ENCODE data around the gene CELF4. TPM values are rescaled to one million over a fixed set of nuclear protein-coding genes. Genes with fewer than 3 reads are reported as not detected.

The CELF4 gene
- total RNA-seq, 1 experiment from 2014 or later: not detected

DNA sequence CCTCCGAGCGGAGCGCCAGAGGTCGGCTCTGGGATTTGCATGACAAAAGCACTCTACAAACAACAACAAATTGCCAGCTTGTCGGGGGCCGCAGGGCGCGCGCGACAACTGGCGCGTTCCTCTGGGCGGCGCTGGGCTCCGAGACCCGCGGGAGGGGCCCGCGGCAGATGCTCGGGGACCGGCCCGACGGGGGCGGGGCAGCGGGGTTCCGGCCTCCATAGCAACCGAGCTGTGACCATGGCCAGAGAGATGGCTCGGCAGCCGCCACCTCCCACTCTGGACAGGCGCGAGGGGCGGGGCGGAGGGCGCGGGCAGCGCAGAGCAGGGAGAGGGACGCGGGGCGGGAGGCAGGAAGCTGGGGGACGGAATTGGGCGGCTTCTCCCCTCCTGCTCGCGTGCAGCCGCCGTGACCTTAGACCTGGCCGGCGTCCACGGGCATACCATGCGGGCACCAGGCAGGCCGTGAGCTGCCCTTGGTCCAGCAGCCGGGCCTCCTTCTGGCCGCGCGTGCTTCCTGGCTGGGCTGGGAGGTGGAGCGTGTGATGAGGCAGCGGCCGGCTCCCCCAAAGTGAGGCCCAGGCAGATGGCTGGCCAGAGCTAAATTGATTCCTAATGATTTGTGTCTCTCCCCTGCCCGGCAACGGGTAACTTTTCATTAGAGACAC, 171.5 kb downstream of the CELF4 start:
- in situ Hi-C loops (cut with HindIII; ENCODE audit: low pct_unique_long_range_greater_than_20kb, low sequenced_read_pairs): no loop called here
- peak; percentile 87 for DNase-seq (ENCODE audit: low read depth)

DNA sequence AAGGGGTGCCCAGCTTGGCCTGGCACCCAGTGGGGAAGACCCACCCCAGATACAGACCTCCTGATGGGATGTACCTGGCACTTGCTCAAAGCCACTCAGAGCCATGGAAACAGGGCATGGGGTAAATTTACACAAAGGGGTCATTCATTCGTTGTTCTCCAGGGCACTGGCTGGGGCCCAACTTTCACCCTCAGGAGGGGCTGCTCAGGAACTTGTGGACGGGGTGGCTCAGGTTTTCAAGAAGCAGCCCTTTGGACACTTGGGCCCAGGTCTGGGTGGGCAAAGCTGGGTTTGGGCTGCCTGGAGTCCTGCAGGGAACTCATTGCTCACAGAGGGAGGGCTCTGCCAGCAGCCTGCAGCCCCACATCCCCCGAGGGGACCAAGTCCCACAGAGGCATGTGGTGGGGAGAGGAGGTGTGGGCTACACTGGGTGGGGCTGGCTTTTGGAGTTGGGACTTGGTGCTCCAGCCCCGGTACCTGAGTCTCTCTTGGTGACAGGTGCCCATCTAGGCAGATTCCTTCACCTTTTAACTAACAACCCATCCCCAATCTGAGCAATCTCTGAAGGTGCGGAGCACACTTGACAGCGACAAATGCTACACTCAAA, 172.3 kb downstream of the CELF4 start:
- no peak for DNase-seq (ENCODE audit: low read depth)
- in situ Hi-C loops (cut with HindIII; ENCODE audit: low pct_unique_long_range_greater_than_20kb, low sequenced_read_pairs): no loop called here

DNA sequence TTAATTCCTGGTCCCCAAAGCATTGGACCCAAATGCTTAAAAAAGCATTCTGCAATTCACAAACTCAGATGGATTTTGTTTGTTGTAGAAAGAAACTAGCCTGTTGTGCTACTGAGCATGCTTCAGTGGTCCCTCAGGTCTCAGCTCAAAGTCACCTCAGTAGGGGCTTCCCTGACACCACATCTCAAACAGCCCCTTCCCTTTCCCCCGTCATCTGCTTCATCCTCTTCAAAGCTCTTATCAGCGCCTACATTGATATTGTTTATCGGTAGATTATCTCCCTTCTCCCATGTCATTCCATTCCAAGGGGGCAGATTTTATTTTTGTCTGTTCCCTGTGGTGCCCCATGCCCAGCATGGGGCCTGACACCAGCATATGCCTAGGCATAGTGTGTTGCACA, 172.9 kb downstream of the CELF4 start:
- in situ Hi-C loops (cut with HindIII; ENCODE audit: low pct_unique_long_range_greater_than_20kb, low sequenced_read_pairs): no loop called here
- no peak for DNase-seq (ENCODE audit: low read depth)

DNA sequence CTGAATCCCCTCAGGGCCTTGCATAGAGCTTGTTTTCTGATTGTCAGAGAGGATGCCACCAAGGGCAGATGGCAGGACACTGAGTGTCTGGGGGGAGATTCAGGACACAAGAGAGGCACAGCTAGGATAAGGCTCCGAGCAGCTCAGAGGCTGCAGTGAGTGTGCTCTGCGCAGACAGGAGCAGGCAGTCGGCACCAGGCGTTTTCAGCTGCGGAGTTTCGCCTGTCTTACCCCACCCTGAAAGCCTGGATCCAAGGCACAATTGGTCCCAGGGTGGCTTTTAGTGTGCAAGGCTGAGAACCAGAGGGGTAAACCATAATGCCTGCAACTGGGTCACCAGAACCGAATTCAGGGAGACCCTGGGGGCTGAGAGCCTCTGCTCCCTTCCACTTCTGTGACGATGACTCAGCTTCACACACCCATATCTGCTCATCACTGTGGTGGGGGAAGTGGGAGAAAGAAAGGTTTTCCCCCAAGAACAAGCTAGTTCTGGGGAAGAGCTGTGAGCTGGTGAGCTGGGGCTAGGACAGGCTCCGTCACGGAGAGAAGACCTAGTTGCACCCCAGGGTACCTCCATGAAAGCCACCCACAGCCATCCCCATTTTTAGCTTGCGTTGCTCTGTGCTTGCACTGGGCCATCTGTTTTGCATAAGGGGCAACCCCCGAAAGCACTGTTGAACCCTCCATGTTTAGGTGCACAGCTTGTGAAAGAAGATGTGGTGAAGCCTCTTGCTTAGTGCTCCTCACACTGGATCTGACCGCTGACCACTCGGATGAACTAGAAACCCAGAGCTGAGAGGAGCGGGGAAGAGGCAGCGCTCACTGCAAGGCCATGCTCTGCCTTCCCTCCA, 173.7 kb downstream of the CELF4 start:
- in situ Hi-C loops (cut with HindIII; ENCODE audit: low pct_unique_long_range_greater_than_20kb, low sequenced_read_pairs): no loop called here

DNA sequence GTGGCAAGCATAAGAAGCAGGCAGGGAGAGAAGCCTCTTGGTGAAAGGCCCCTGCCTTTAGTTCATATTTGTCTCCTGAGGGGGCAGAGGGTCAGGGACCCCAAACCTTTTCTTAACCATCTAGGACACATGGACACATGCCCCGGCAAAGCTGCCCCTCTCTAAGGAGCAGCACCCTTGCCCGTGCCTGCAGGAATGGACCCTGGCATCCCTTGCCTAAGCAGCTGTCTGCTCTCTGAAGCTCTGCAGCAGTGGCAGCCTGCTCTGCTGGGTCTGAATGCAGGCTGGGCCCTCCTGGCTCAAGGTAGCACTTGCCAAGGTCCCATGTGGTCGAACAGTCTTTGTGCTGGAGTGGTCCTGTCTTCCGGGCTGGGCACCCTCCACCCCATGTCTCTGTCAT, 174.4 kb downstream of the CELF4 start:
- no peak for DNase-seq (ENCODE audit: low read depth)
- in situ Hi-C loops (cut with HindIII; ENCODE audit: low pct_unique_long_range_greater_than_20kb, low sequenced_read_pairs): no loop called here

More for the DNA sequence above, 173.7 kb downstream of the CELF4 start:
- DNase-seq (ENCODE audit: low read depth): no peak

DNA sequence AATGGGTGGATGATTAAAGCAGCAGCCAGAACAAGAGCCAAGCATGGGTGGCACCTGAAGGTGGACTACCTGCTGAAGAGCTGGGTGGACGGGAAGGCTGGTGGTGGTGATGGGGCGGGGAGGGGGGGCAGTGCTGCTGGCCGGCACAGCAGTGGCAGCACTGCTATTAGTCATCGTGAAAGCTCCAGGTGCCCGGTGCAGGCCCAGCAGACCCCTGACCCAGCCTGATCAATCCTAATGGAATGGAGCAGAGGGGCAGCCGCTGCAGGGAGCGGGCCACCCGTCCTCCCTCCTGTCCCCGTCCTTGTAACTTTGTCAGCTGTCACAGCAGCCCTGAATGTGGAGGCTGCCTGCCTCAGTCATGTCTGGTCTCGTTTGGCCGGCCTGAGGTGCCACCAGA, 174.9 kb downstream of the CELF4 start:
- no peak for DNase-seq (ENCODE audit: low read depth)
- in situ Hi-C loops (cut with HindIII; ENCODE audit: low pct_unique_long_range_greater_than_20kb, low sequenced_read_pairs): no loop called here

DNA sequence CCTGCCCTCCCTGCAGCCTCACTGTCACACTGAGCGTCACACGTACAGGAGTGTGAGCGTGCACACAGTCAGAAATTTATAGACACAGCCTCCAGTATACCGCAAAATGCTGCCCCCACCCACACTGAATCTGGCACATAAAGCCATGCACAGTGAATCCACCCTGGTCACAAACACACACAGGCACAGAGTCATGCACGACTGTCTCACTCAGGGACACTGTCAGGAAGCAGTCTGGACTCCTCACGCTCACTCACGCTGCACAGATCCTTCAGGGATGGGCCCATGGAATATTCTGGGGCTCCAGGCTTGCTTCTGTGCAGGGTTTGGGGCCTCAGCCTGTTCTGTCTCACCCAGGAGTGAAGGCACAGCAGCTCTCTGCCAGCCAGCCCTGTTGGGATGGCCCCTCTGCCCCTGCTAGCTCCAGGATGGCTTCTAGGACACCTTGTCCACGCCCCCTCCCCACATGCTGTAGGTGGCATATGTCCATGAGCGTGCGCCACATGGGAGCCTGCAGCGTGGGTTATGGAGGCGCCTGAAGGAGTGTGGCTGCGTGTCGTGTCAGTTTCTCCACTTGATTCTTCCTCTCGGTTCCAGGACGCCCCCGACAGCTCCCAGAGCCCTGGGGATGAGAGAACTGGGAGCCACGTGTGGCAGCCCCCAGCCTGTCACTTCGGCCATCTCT, 175.8 kb downstream of the CELF4 start:
- no peak for DNase-seq (ENCODE audit: low read depth)
- in situ Hi-C loops (cut with HindIII; ENCODE audit: low pct_unique_long_range_greater_than_20kb, low sequenced_read_pairs): no loop called here

DNA sequence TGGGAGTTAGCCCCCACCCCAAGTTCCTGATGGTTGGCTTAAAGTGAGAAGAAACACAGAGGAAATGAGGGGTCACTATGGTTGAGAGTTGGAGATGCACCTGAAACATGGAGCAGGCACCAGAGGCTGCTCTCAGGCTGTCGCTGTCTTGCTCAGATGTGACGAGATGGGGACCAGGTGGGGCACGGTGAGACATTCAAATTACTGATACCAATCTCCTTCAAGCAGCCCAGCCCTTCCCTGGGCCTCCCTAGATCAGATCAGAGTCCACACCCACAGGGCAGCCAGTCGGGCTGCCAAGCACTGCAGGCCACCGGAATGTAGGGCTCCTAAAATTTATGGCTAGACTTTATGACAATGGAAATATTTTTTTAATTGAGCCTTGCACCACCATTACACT, 176.6 kb downstream of the CELF4 start:
- in situ Hi-C loops (cut with HindIII; ENCODE audit: low pct_unique_long_range_greater_than_20kb, low sequenced_read_pairs): no loop called here
- no peak for DNase-seq (ENCODE audit: low read depth)

DNA sequence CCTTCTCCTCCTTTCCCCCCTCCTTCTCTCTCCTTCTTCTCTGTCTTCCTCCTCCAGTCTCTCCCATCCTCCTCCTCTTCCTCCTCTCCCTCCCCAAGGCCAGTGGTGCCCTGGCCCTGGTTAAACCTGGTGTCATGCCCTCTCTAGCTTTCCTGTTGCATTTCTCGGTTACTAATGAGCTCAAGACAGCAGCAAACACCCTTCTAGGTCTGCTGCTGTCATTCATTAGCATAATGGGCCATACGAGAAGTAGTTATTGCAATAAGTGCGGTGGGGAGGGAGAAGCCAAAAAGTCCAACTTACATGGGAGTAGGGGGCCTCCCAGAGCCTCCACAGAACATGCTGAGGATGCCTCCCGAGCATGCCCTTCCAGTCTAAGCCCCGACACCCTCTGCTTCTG, 177.2 kb downstream of the CELF4 start:
- no peak for DNase-seq (ENCODE audit: low read depth)
- in situ Hi-C loops (cut with HindIII; ENCODE audit: low pct_unique_long_range_greater_than_20kb, low sequenced_read_pairs): no loop called here

DNA sequence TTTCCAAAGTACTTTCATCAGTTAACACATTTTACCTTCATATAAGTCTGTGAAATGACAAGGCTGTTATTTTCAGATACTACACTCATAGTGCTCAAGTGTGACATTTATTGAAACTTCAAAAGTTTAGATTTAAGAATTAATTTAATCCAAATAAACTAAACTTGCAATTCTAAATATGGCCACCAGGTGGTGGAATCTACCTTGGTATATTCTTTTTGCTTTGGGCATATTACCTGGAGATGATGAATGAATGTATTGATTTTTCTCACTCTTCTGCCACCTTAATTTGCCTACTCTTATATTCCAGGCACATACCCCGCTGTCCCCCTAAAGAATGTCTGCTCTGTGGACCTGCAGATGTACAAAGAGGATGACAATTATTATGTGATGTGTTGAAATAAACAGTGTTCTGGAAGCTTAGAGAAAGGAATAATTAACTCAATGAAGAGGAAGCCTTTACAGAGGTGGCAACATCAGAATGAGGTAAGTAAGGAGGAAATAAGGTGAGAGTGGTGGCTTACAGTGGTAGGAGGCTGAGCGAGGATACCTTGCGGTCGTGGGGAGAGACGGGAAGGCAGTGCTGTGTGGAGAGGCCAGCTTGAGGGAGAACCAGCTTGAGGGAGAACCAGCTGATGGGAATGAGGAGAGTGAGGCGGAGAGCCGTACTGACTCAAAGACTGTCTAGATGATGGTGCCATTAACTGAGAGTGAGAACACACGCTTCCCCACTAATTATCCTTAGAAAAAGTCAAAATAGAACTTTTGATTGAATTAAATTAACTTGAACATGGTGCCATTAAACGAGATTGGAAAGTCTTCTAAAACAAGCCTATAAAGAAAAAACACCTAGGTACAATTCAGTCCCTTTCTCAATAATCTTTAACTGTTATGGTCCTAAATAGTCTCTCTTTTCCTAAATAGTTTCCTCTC, 179.5 kb downstream of the CELF4 start:
- DNase-seq (ENCODE audit: low read depth): no peak
- in situ Hi-C loops (cut with HindIII; ENCODE audit: low pct_unique_long_range_greater_than_20kb, low sequenced_read_pairs): no loop called here

DNA sequence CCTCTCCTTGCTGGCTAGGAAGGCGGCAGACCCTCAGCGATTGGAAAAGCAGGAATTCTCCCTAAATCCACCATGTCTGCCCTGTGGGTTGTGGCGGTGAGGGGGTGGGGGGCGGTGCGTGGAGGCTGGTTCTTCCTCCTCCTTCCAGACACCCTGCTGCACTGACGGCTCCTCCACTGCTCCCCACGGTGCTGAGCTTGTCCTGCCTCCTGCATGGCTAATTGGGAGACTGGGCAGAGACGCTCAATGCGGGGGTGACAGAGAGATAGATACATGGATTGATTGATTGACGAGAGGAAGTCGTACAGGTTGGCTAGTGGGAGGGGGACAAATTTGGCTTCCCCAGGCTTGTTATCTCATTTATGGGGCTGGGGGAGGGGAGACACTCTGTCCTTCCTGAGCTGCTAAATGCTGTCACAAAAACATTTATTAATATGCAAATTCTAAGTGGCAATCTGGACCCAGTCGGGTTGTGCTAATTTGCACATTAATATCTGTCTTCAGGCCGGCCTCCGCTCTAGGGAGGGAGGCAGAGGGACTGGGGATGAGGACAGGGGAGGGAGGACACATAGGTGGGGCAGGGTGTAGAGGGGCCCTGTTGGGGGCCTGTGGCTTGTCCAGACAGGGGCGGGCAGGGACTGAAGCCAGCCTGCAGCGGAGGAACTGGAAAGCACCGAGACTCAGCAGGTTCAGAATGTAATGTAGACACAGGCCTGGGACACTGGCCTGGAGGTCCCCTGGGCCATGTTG, 181.6 kb downstream of the CELF4 start:
- in situ Hi-C loops (cut with HindIII; ENCODE audit: low pct_unique_long_range_greater_than_20kb, low sequenced_read_pairs): no loop called here
- DNase-seq (ENCODE audit: low read depth): no peak

DNA sequence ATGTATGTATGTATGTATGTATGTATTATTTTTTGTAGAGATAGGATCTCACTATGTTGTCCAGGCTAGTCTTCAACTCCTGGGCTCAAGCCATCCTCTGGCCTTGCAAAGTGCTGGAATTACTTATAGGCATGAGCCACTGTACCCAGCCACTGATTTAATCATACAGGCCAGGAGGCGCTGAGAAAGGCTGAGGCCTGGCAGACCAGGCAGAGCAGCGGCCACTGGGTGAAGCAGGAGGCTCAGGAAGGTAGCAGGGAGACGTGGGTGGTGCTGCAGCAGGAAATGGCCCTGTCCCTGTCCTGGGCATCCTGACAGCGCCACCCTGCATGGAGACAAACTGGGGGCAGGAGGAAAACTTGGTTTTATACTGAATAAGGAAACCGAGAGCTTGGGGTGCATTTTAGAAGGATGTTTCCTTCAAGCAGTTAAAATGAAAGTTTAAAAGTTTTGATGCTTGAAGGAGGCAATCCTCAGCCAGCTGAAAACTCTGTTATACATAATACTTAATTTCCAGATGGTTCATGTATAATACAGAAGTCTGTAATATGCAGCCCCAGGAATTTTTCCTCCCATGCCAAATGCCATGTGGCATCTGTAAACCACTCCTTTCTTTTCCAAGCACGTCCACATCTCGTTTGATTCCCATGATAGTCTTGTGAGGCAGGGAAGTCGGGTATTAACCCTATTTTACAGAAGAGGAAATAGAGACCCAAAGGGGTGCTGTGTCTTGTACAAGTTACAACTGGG, 182.4 kb downstream of the CELF4 start:
- in situ Hi-C loops (cut with HindIII; ENCODE audit: low pct_unique_long_range_greater_than_20kb, low sequenced_read_pairs): no loop called here
- no peak for DNase-seq (ENCODE audit: low read depth)

DNA sequence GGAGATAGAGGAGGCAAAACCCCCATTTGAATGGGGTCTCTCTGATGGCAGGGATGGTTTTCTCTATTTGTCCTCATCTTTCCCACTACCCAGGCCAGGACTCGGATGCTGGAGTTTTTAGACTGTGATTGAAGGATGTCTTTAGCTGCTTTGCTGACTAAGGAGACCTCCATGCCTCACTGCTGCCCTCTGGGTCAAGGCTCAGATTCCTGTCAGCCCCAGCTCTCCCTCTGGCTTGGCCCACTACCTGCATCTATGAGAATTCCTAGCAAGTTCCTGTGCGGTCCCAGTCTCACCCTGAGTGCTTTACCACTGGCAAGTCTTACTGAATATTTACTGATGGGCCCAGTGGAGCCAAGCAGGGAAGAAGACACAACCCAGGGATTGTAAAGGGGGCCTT, 184.0 kb downstream of the CELF4 start:
- DNase-seq (ENCODE audit: low read depth): no peak
- in situ Hi-C loops (cut with HindIII; ENCODE audit: low pct_unique_long_range_greater_than_20kb, low sequenced_read_pairs): no loop called here

DNA sequence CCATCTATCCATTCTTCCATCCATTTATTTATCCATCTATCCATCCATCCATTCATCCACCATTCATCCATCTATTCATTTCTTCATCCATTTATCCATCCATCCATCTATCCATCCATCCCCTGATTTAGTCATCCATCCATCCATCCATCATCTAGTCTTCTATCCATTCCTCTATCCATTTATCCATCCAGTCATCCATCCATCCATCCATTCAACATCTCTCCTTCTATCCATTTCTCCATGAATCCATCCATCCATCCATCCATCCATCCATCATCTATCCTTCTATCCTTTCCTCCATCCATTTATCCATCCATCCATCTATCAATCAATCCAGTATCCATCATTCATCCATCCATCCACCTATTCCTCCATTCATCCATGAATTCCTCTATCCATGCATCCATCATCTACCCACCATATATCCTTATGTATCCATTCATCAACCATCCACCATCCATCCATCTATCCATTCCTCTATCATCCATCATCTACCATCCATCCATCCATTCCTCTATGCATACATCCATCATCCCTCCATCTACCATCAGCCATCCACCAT, 185.0 kb downstream of the CELF4 start:
- in situ Hi-C loops (cut with HindIII; ENCODE audit: low pct_unique_long_range_greater_than_20kb, low sequenced_read_pairs): no loop called here
- no peak for DNase-seq (ENCODE audit: low read depth)

DNA sequence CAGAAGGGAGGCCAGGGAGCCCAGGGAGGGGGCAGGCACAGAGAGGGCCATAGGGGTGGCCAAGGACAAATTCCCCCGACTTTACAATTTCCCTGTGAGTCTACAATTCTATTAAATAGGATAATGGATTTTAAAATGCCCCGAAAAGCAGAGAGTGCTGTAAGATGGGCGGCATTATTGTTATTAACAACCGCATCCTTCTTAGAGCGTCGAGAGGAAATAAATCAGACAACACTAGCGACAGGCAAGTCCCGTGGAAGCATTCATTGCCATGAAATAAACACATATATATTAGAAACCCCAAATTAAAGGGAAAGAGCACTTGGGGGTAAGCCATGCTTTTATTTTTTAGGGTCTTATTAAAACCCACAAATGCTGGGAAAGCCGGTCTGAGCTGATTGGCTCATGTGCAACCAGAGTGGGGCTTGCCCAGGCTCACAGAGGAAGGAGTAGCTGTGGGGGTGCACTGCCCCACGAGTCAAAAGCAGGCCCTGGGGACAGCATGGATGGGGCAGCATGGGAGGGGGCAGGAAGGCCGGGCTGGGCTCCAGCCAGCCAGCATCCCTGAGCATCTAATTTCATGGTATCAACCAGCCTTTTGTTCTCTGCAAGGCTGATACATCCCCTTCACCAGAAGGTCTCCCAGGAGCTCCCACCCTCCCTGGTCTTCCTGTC, 187.1 kb downstream of the CELF4 start:
- DNase-seq (ENCODE audit: low read depth): no peak
- in situ Hi-C loops (cut with HindIII; ENCODE audit: low pct_unique_long_range_greater_than_20kb, low sequenced_read_pairs): no loop called here

DNA sequence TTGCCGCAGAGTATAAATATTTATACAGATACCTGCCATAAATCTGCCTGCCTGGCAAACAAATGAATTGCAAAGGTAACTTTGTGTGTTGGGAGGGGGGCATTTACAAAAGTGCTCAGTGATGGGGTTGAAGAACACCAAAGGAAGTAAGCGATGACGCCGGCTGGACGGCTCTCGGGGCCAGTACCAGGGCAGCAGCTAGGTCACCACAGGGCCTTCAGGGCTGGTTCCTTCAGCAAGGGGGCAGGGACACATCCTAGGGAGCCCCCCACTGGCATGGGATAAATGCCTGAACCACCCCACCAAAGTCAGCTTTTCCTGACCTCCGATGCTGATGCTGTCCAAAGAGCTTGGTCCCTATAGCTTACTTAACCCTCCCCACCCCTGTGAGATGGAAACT, 190.4 kb downstream of the CELF4 start:
- in situ Hi-C loops (cut with HindIII; ENCODE audit: low pct_unique_long_range_greater_than_20kb, low sequenced_read_pairs): no loop called here
- no peak for DNase-seq (ENCODE audit: low read depth)

Measured in Caki2 (cell line).